SK-N-SH (cell line): ENCODE data around the gene EFCAB11. TPM values are rescaled to one million over a fixed set of nuclear protein-coding genes. Genes with fewer than 3 reads are reported as not detected.

ENCODE experiments used
- CTCF ChIA-PET: fragments of 300-600, 350-600 bp; formaldehyde crosslinking; extraction: SDS; loops from one replicate; lab custom pipeline; 2021; lab: Yijun Ruan, JAX
- POLR2A ChIA-PET: fragments of 350-600 bp; sonication (Branson Sonifier 250); formaldehyde crosslinking; extraction: SDS; loops from one replicate; lab custom pipeline; 2020; ENCODE audit warnings: antibody characterized with exemption, inconsistent platforms; lab: Yijun Ruan, JAX
- DNase-seq: peaks from one replicate; pipeline ENCODE4 v3.0.0; 2012
- H2AFZ ChIP-seq: fragments of 200-600 bp; sonication (generic); 2 replicates; pipeline ENCODE4 v1.8.1; 2016; ENCODE audit warnings: antibody characterized with exemption, mild to moderate bottlenecking, low read depth
- H3F3A ChIP-seq: fragments of 200-600 bp; sonication (generic); replicated peaks from 2 replicates; pipeline ENCODE3; 2016; ENCODE audit warnings: antibody characterized with exemption, mild to moderate bottlenecking; ENCODE audit not compliant: insufficient read depth
- H3K27ac ChIP-seq, 2 experiments: fragments of 200-500 bp in 1 of 2; fragments of 200-600 bp in 1 of 2; sonication (Bioruptor generic) in 1 of 2; sonication (generic), shearing (Covaris generic) in 1 of 2; 2 replicates each; pipeline versions ENCODE4 v1.5.1 to v1.6.1; 2014 to 2016; ENCODE audit warnings: low read depth in 2 of 2, inconsistent platforms in 1 of 2, low read length in 1 of 2, mild to moderate bottlenecking in 1 of 2, mixed read lengths in 1 of 2
- H3K27me3 ChIP-seq: fragments of 200-600 bp; sonication (generic), shearing (Covaris generic); 2 replicates; pipeline ENCODE4 v1.6.1; 2016; ENCODE audit warnings: mixed run types; ENCODE audit not compliant: insufficient read depth
- H3K36me3 ChIP-seq, 2 experiments: fragments of 200-500 bp in 1 of 2; fragments of 200-600 bp in 1 of 2; sonication (Bioruptor generic) in 1 of 2; sonication (generic) in 1 of 2; replicated peaks in 1 of 2; 2 replicates each; pipeline versions ENCODE3 to v1.5.1; 2014 to 2016; ENCODE audit warnings: low read length in 1 of 2, mild to moderate bottlenecking in 1 of 2; ENCODE audit not compliant: insufficient read depth in 2 of 2, control insufficient read depth in 1 of 2
- H3K4me1 ChIP-seq, 2 experiments: fragments of 200-500 bp in 1 of 2; fragments of 200-600 bp in 1 of 2; sonication (Bioruptor generic) in 1 of 2; sonication (generic), shearing (Covaris generic) in 1 of 2; 2 replicates each; pipeline versions ENCODE4 v1.5.1 to v1.6.1; 2014 to 2016; ENCODE audit warnings: low read depth in 1 of 2, low read length in 1 of 2, mixed run types in 1 of 2; ENCODE audit not compliant: insufficient read depth in 2 of 2, control insufficient read depth in 1 of 2
- H3K4me2 ChIP-seq: fragments of 200-600 bp; sonication (generic), shearing (Covaris generic); 2 replicates; pipeline ENCODE4 v1.6.1; 2017; ENCODE audit warnings: mixed run types
- H3K4me3 ChIP-seq, 2 experiments: fragments of 200-500 bp in 1 of 2; fragments of 200-600 bp in 1 of 2; sonication (Bioruptor generic) in 1 of 2; sonication (generic), shearing (Covaris generic) in 1 of 2; 2 replicates each; pipeline versions ENCODE4 v1.5.1 to v1.8.1; 2014 to 2016; ENCODE audit warnings: low read depth in 2 of 2, inconsistent platforms in 1 of 2, low read length in 1 of 2, mild to moderate bottlenecking in 1 of 2, mixed read lengths in 1 of 2, moderate library complexity in 1 of 2
- H3K79me2 ChIP-seq: fragments of 200-600 bp; sonication (generic); 2 replicates; pipeline ENCODE4 v1.8.1; 2017; ENCODE audit warnings: mild to moderate bottlenecking; ENCODE audit not compliant: insufficient read depth
- H3K9ac ChIP-seq: fragments of 200-600 bp; sonication (generic); 2 replicates; pipeline ENCODE4 v1.6.1; 2017; ENCODE audit warnings: mixed run types
- H3K9me2 ChIP-seq: fragments of 200-600 bp; sonication (generic); 2 replicates; pipeline ENCODE4 v1.6.1; 2017; ENCODE audit warnings: mixed run types
- H3K9me3 ChIP-seq: fragments of 200-600 bp; sonication (generic); 2 replicates; pipeline ENCODE4 v1.6.1; 2017; ENCODE audit warnings: mixed run types, mild to moderate bottlenecking, moderate library complexity
- H4K20me1 ChIP-seq: fragments of 200-600 bp; sonication (generic); 2 replicates; pipeline ENCODE4 v1.6.1; 2017; ENCODE audit warnings: mild to moderate bottlenecking, mixed run types; ENCODE audit not compliant: insufficient read depth
- CHD2 ChIP-seq: fragments of 150-350 bp; IDR thresholded peaks from 2 replicates; pipeline ENCODE4 v1.6.1; 2018; ENCODE audit warnings: low read length; ENCODE audit not compliant: partially characterized antibody
- ELF1 ChIP-seq: IDR thresholded peaks from 2 replicates; pipeline ENCODE4 v1.4.0; 2012
- EP300 ChIP-seq, 2 experiments: IDR thresholded peaks; 2 replicates each; pipeline versions ENCODE4 v1.4.0 to v1.6.1; 2012; ENCODE audit warnings: borderline replicate concordance in 1 of 2, low read depth in 1 of 2, low read length in 1 of 2
- EZH2phosphoT487 ChIP-seq: fragments of 200-600 bp; sonication (generic); IDR thresholded peaks from 2 replicates; pipeline ENCODE4 v1.6.1; 2017; ENCODE audit warnings: low read depth, mixed run types, mild to moderate bottlenecking, antibody characterized with exemption, moderate library complexity, borderline replicate concordance
- FOSL2 ChIP-seq: IDR thresholded peaks from 2 replicates; pipeline ENCODE4 v1.4.0; 2012; ENCODE audit warnings: low read depth, mild to moderate bottlenecking, moderate library complexity, borderline replicate concordance
- FOXJ3 ChIP-seq: sonication (generic); formaldehyde crosslinking; IDR thresholded peaks from 2 replicates; pipeline ENCODE4 v1.5.1; 2020; ENCODE audit warnings: mild to moderate bottlenecking, missing genetic modification reagents
- FOXM1 ChIP-seq: IDR thresholded peaks from 2 replicates; pipeline ENCODE4 v1.4.0; 2012; ENCODE audit warnings: low read depth, mild to moderate bottlenecking
- GATA2 ChIP-seq: sonication (generic); formaldehyde crosslinking; IDR thresholded peaks from 2 replicates; pipeline ENCODE4 v1.5.0; 2020; ENCODE audit warnings: mild to moderate bottlenecking, missing genetic modification reagents
- MEF2A ChIP-seq: IDR thresholded peaks from 2 replicates; pipeline ENCODE4 v1.4.0; 2012; ENCODE audit warnings: low read depth, borderline replicate concordance
- MXI1 ChIP-seq: IDR thresholded peaks from 2 replicates; pipeline ENCODE4 v1.6.1; 2012; ENCODE audit warnings: mild to moderate bottlenecking, low read depth, low read length, improper control_type of control experiment
- NFIC ChIP-seq: IDR thresholded peaks from 2 replicates; pipeline ENCODE4 v1.4.0; 2012; ENCODE audit warnings: borderline replicate concordance
- NRF1 ChIP-seq: IDR thresholded peaks from 2 replicates; pipeline ENCODE4 v1.6.1; 2012; ENCODE audit warnings: low read depth, mild to moderate bottlenecking, low read length
- POLR2AphosphoS5 ChIP-seq: IDR thresholded peaks from 2 replicates; pipeline ENCODE4 v1.6.1; 2012; ENCODE audit warnings: low read depth, low read length
- RAD21 ChIP-seq: IDR thresholded peaks from 2 replicates; pipeline ENCODE4 v1.6.1; 2012; ENCODE audit warnings: mild to moderate bottlenecking, low read length
- RCOR1 ChIP-seq: fragments of 150-350 bp; IDR thresholded peaks from 2 replicates; pipeline ENCODE4 v1.6.1; 2017; ENCODE audit warnings: antibody characterized with exemption, low read length
- RFX5 ChIP-seq: IDR thresholded peaks from 2 replicates; pipeline ENCODE4 v1.6.1; 2012; ENCODE audit warnings: mild to moderate bottlenecking, improper control_type of control experiment, low read length
- SIN3A ChIP-seq: IDR thresholded peaks from 2 replicates; pipeline ENCODE4 v1.6.1; 2012; ENCODE audit warnings: low read depth, mild to moderate bottlenecking, low read length, moderate library complexity, borderline replicate concordance
- SMC3 ChIP-seq: IDR thresholded peaks from 2 replicates; pipeline ENCODE4 v1.6.1; 2012; ENCODE audit warnings: low read depth, low read length, improper control_type of control experiment
- TAF1 ChIP-seq: IDR thresholded peaks from 2 replicates; pipeline ENCODE4 v1.6.1; 2012; ENCODE audit warnings: low read depth, mild to moderate bottlenecking, low read length, moderate library complexity, borderline replicate concordance
- TEAD4 ChIP-seq: IDR thresholded peaks from 2 replicates; pipeline ENCODE4 v1.4.0; 2012; ENCODE audit warnings: mild to moderate bottlenecking, borderline replicate concordance; ENCODE audit not compliant: insufficient read depth
- YY1 ChIP-seq: IDR thresholded peaks from 2 replicates; pipeline ENCODE4 v1.4.0; 2012; ENCODE audit warnings: low read depth, mild to moderate bottlenecking
- WGBS: methylation state at CpG from one replicate; pipeline ENCODE4 v1.1.6; 2017; ENCODE audit warnings: low lambda C conversion rate; 5-methylcytosine and 5-hydroxymethylcytosine counted together
- polyA plus RNA-seq, 3 experiments: library from polyadenylated mRNA; depleted of rRNA; stranded (reverse); fragments of >200 nt; gene quantifications; 2 replicates each; pipeline ENCODE4 v1.2.3, GENCODE V29; 2012
- TF ChIP-seq, protein P1 (sequence below): fragments of 150-350 bp; IDR thresholded peaks from 2 replicates; pipeline ENCODE4 v1.6.1; 2017; ENCODE audit warnings: antibody characterized with exemption, low read length, low read depth, borderline replicate concordance
- TF ChIP-seq, protein P2 (sequence below): IDR thresholded peaks from 2 replicates; pipeline ENCODE4 v1.4.0; 2012; ENCODE audit warnings: low read depth, borderline replicate concordance
- TF ChIP-seq, protein P3 (sequence below): IDR thresholded peaks from 2 replicates; pipeline ENCODE4 v1.6.1; 2012; ENCODE audit warnings: mild to moderate bottlenecking, low read depth, low read length, moderate library complexity
- TF ChIP-seq, protein P4 (sequence below): IDR thresholded peaks from 2 replicates; pipeline ENCODE4 v1.4.0; 2012; ENCODE audit warnings: low read depth, borderline replicate concordance
- TF ChIP-seq, protein P5 (sequence below): IDR thresholded peaks from 2 replicates; pipeline ENCODE4; 2012

EFCAB11 gene
- polyA plus RNA-seq, 1 of the 3 experiments (the other 2 are of a cell fraction) = 3.9 TPM

DNA sequence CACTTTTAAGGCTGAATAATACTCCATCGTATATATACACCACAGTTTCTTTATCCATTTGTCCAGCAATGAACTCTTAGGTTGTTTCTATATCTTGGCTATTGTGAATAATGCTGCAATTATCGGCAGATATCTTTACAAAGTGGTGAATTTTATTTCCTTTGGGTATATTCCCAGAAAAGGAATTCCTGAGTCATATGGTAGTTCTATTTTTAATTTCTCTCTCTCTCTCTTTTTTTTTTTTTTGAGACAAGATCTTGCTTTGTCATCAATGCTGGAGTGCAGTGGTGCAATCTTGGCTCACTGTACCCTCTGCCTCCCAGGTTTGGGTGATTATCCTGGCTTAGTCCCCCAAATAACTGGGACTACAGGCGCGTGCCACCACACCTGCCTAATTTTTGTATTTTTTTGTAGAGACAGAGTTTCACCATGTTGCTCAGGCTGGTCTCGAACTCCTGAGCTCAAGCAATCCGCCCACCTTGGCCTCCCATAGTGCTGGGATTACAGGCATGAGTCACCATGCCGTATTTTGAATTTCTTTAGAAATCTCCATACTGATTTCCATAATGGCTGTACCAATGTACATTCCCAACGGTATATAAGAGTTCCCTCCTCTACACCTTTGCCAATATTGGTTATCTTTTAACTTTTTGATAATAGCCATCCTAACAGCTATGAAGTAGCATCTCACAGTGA lies 98.4 kb downstream of the EFCAB11 start:
- H3K9ac ChIP-seq = peak overlapping the region; percentile 19; the same call in 1 of the 2 replicates
- H2AFZ ChIP-seq = no peak overlapping the region
- 63% methylated on average over 8 of the region's 8 CpGs for WGBS
- peak overlapping the region in 1 of 2 experiments; percentile 92; a peak in 3 of 4 replicates for H3K27ac ChIP-seq
- H3K79me2 ChIP-seq = no peaks in the 10 kb centered on the region
- H3K9me3 ChIP-seq = no peaks in the 10 kb centered on the region
- H3K4me2 ChIP-seq = peak overlapping the region; percentile 56
- peaks cover 0 to 13% of the 10 kb centered on the region in 2 experiments for H3K4me1 ChIP-seq
- ChIA-PET POLR2A (no interaction called here), CTCF (no interaction called here)
- no peaks in the 10 kb centered on the region for H3K9me2 ChIP-seq
- no peaks in the 10 kb centered on the region for H4K20me1 ChIP-seq
- no peaks in the 10 kb centered on the region for H3K36me3 ChIP-seq
- H3K4me3 ChIP-seq = no peak overlapping the region; a peak in 1 of 4 replicates
- DNase-seq = no peak
- peaks cover 17% of the 10 kb centered on the region for H3F3A ChIP-seq
- no peaks in the 10 kb centered on the region for H3K27me3 ChIP-seq
- TF ChIP-seq, protein P1, sequence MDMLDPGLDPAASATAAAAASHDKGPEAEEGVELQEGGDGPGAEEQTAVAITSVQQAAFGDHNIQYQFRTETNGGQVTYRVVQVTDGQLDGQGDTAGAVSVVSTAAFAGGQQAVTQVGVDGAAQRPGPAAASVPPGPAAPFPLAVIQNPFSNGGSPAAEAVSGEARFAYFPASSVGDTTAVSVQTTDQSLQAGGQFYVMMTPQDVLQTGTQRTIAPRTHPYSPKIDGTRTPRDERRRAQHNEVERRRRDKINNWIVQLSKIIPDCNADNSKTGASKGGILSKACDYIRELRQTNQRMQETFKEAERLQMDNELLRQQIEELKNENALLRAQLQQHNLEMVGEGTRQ = no peak
- no peak for TF ChIP-seq EZH2phosphoT487
- peak; percentile 79 for TF ChIP-seq NFIC
- TF ChIP-seq POLR2AphosphoS5 = no peak
- TF ChIP-seq FOXJ3 (CRISPR knock-in tag) = no peak
- TF ChIP-seq TAF1 = no peak
- peak; percentile 98 for TF ChIP-seq MEF2A
- peak in 1 of 2 experiments; percentile 74; a peak in 1 of 4 replicates for TF ChIP-seq EP300 (IDR thresholded peaks at IDR 0.05; ENCODE audit: borderline replicate concordance in 1 of 2, low read depth in 1 of 2, low read length in 1 of 2)
- no peak for TF ChIP-seq NRF1
- TF ChIP-seq TEAD4 = peak; percentile 58; the same call in 1 of the 2 replicates
- TF ChIP-seq, protein P2, sequence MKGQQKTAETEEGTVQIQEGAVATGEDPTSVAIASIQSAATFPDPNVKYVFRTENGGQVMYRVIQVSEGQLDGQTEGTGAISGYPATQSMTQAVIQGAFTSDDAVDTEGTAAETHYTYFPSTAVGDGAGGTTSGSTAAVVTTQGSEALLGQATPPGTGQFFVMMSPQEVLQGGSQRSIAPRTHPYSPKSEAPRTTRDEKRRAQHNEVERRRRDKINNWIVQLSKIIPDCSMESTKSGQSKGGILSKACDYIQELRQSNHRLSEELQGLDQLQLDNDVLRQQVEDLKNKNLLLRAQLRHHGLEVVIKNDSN = no peak
- TF ChIP-seq, protein P3, sequence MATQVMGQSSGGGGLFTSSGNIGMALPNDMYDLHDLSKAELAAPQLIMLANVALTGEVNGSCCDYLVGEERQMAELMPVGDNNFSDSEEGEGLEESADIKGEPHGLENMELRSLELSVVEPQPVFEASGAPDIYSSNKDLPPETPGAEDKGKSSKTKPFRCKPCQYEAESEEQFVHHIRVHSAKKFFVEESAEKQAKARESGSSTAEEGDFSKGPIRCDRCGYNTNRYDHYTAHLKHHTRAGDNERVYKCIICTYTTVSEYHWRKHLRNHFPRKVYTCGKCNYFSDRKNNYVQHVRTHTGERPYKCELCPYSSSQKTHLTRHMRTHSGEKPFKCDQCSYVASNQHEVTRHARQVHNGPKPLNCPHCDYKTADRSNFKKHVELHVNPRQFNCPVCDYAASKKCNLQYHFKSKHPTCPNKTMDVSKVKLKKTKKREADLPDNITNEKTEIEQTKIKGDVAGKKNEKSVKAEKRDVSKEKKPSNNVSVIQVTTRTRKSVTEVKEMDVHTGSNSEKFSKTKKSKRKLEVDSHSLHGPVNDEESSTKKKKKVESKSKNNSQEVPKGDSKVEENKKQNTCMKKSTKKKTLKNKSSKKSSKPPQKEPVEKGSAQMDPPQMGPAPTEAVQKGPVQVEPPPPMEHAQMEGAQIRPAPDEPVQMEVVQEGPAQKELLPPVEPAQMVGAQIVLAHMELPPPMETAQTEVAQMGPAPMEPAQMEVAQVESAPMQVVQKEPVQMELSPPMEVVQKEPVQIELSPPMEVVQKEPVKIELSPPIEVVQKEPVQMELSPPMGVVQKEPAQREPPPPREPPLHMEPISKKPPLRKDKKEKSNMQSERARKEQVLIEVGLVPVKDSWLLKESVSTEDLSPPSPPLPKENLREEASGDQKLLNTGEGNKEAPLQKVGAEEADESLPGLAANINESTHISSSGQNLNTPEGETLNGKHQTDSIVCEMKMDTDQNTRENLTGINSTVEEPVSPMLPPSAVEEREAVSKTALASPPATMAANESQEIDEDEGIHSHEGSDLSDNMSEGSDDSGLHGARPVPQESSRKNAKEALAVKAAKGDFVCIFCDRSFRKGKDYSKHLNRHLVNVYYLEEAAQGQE = no peak
- TF ChIP-seq CHD2 = no peak
- TF ChIP-seq MXI1 = no peak
- no peak for TF ChIP-seq RAD21
- TF ChIP-seq SIN3A = no peak
- TF ChIP-seq ELF1 = no peak
- peak; percentile 62; the same call in 1 of the 2 replicates for TF ChIP-seq FOSL2
- no peak for TF ChIP-seq RFX5
- TF ChIP-seq YY1 = no peak
- TF ChIP-seq RCOR1 = no peak
- TF ChIP-seq, protein P4, sequence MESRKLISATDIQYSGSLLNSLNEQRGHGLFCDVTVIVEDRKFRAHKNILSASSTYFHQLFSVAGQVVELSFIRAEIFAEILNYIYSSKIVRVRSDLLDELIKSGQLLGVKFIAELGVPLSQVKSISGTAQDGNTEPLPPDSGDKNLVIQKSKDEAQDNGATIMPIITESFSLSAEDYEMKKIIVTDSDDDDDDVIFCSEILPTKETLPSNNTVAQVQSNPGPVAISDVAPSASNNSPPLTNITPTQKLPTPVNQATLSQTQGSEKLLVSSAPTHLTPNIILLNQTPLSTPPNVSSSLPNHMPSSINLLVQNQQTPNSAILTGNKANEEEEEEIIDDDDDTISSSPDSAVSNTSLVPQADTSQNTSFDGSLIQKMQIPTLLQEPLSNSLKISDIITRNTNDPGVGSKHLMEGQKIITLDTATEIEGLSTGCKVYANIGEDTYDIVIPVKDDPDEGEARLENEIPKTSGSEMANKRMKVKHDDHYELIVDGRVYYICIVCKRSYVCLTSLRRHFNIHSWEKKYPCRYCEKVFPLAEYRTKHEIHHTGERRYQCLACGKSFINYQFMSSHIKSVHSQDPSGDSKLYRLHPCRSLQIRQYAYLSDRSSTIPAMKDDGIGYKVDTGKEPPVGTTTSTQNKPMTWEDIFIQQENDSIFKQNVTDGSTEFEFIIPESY = no peak
- TF ChIP-seq SMC3 = no peak
- no peak for TF ChIP-seq GATA2 (CRISPR knock-in tag)
- TF ChIP-seq FOXM1 = no peak
- TF ChIP-seq, protein P5, sequence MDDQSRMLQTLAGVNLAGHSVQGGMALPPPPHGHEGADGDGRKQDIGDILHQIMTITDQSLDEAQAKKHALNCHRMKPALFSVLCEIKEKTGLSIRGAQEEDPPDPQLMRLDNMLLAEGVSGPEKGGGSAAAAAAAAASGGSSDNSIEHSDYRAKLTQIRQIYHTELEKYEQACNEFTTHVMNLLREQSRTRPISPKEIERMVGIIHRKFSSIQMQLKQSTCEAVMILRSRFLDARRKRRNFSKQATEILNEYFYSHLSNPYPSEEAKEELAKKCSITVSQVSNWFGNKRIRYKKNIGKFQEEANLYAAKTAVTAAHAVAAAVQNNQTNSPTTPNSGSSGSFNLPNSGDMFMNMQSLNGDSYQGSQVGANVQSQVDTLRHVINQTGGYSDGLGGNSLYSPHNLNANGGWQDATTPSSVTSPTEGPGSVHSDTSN = 0 out of 2 replicates have a peak, but pooled peaks have one; percentile 40
